Ovary (tissue), 1 donor: ENCODE measurements around the gene ZHX3.

Source experiments
- EP300 ChIP-seq: sonication (generic); formaldehyde crosslinking; IDR thresholded peaks from one replicate; pipeline ENCODE4 v1.6.1; 2017; ENCODE audit warnings: antibody characterized with exemption
- POLR2A ChIP-seq: fragments of 450-650 bp; IDR thresholded peaks from one replicate; pipeline ENCODE4 v1.6.1; 2017; ENCODE audit warnings: antibody characterized with exemption, mild to moderate bottlenecking, moderate library complexity

DNA sequence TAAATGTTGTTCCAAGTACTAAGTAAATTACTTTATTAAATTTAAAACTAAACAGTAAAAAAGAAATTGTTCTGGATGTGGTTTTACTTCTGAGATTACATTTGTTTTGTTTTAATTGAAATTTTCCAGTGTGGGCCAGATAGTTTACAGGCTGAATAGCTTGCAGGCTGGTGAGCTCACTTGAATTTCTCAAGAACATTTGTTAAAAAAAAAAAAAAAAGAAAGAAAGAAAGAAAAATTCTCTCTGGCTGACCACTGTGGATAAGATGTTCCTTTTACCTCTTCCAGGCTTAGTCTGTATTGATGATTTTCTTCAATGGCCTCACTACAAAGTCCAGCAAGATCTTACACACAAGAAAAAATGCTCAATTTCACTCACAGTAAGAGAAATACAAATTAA is 94.8 kb downstream of the ZHX3 start:
- TF ChIP-seq POLR2A (no peak), EP300 (no peak)
